Chondrocyte (in vitro differentiated cells): ENCODE results near the gene PTPRN2. TPM values are rescaled to one million over a fixed set of nuclear protein-coding genes. Genes with fewer than 3 reads are reported as not detected.

ENCODE experiments used
- DNase-seq: peaks from one replicate; pipeline ENCODE4 v3.0.0; 2021; ENCODE audit warnings: mixed read lengths, low spot score
- H3K27ac Mint-ChIP-seq: one replicate; pipeline ENCODE4 v1.8.0; 2021; ENCODE audit warnings: mild to moderate bottlenecking, moderate library complexity, mixed read lengths; ENCODE audit not compliant: unreplicated experiment
- H3K27me3 Mint-ChIP-seq: 2 replicates; pipeline ENCODE4 v1.8.0; 2021; ENCODE audit warnings: low read depth, mixed read lengths
- H3K36me3 Mint-ChIP-seq: 2 replicates; pipeline ENCODE4 v1.8.0; 2021; ENCODE audit warnings: low read depth, mixed read lengths
- H3K4me1 Mint-ChIP-seq: 2 replicates; pipeline ENCODE4 v1.8.0; 2021; ENCODE audit warnings: low read depth, mild to moderate bottlenecking, mixed read lengths
- H3K4me3 Mint-ChIP-seq: one replicate; pipeline ENCODE4 v1.8.0; 2021; ENCODE audit warnings: mild to moderate bottlenecking, moderate library complexity, mixed read lengths; ENCODE audit not compliant: unreplicated experiment
- H3K9me3 Mint-ChIP-seq: 2 replicates; pipeline ENCODE4 v1.8.0; 2021; ENCODE audit warnings: low read depth, mixed read lengths
- CTCF ChIP-seq: fragments of 200-600 bp; sonication (generic); IDR thresholded peaks from 2 replicates; pipeline ENCODE4 v1.5.0; 2021; ENCODE audit warnings: antibody characterized with exemption, mild to moderate bottlenecking, moderate library complexity
- total RNA-seq: library from RNA; stranded (reverse); gene quantifications from 3 replicates; pipeline ENCODE4 v1.2.1, GENCODE V29; 2021

The PTPRN2 gene
- total RNA-seq, 1 donor from 2014 or later: 0.30 TPM

GRCh38 chr7:157800281-157800680 lies 787.3 kb downstream of the PTPRN2 start:
- H3K36me3 Mint-ChIP-seq: no peaks in the 10 kb centered on the region
- no peaks in the 10 kb centered on the region for H3K4me1 Mint-ChIP-seq
- H3K9me3 Mint-ChIP-seq: peaks cover 12% of the 10 kb centered on the region
- no peak overlapping the region for H3K4me3 Mint-ChIP-seq
- no peak for TF ChIP-seq CTCF
- H3K27me3 Mint-ChIP-seq: peaks cover 3% of the 10 kb centered on the region
- peak; percentile 70 for DNase-seq
- H3K27ac Mint-ChIP-seq: no peak overlapping the region

GRCh38 chr7:157799076-157799685 lies 788.4 kb downstream of the PTPRN2 start:
- H3K4me3 Mint-ChIP-seq: no peak overlapping the region
- no peak for TF ChIP-seq CTCF
- H3K27me3 Mint-ChIP-seq: peaks cover 3% of the 10 kb centered on the region
- H3K9me3 Mint-ChIP-seq: peaks cover 12% of the 10 kb centered on the region
- DNase-seq: peak; percentile 75
- H3K27ac Mint-ChIP-seq: no peak overlapping the region
- no peaks in the 10 kb centered on the region for H3K36me3 Mint-ChIP-seq
- no peaks in the 10 kb centered on the region for H3K4me1 Mint-ChIP-seq

- Mint-ChIP-seq H3K4me3 (no peak overlapping the region), H3K36me3 (no peaks in the 10 kb centered on the region), H3K27me3 (peaks cover 6% of the 10 kb centered on the region), H3K27ac (no peak overlapping the region), H3K4me1 (no peaks in the 10 kb centered on the region), H3K9me3 (peaks cover 5% of the 10 kb centered on the region)
- DNase-seq: peak; percentile 60
- TF ChIP-seq CTCF: no peak
These were observed 790.3 kb downstream of the PTPRN2 start for GRCh38 chr7:157797361-157797760.

GRCh38 chr7:157796846-157797245 lies 790.8 kb downstream of the PTPRN2 start:
- no peaks in the 10 kb centered on the region for H3K36me3 Mint-ChIP-seq
- peaks cover 6% of the 10 kb centered on the region for H3K27me3 Mint-ChIP-seq
- TF ChIP-seq CTCF: no peak
- H3K27ac Mint-ChIP-seq: no peak overlapping the region
- peak; percentile 68 for DNase-seq
- H3K4me3 Mint-ChIP-seq: no peak overlapping the region
- no peaks in the 10 kb centered on the region for H3K9me3 Mint-ChIP-seq
- H3K4me1 Mint-ChIP-seq: no peaks in the 10 kb centered on the region

- H3K9me3 Mint-ChIP-seq: no peaks in the 10 kb centered on the region
- peaks cover 8% of the 10 kb centered on the region for H3K27me3 Mint-ChIP-seq
- no peaks in the 10 kb centered on the region for H3K4me1 Mint-ChIP-seq
- no peak for TF ChIP-seq CTCF
- DNase-seq: peak; percentile 83
- H3K36me3 Mint-ChIP-seq: no peaks in the 10 kb centered on the region
- H3K4me3 Mint-ChIP-seq: no peak overlapping the region
- no peak overlapping the region for H3K27ac Mint-ChIP-seq
These were observed 792.0 kb downstream of the PTPRN2 start for GRCh38 chr7:157795643-157796042.
